Activated naive CD4-positive, alpha-beta T cell (primary cell): ENCODE data around the gene HIP1R.
"Not testable (repeated sequence)": the region's sequence is repeated elsewhere in the genome, so short reads cannot be mapped to it uniquely, and the experiment has no call there.

ENCODE experiments used
- DNase-seq, 4 experiments: peaks; one replicate each; lab custom pipeline; 2025; lab: John Stamatoyannopoulos, UW

The HIP1R gene

GRCh38 chr12:122834921-122835749, at the start of gene HIP1R:
TSS of gene HIP1R (plus strand) at chr12:122835457. CDS start at chr12:122835551, 94 bp downstream.
- DNase-seq: peak; percentile 32 to 68 (median 42)

- no peak for DNase-seq
Measured at GRCh38 chr12:122785503-122785902, 49.8 kb upstream of the HIP1R start.

DNA sequence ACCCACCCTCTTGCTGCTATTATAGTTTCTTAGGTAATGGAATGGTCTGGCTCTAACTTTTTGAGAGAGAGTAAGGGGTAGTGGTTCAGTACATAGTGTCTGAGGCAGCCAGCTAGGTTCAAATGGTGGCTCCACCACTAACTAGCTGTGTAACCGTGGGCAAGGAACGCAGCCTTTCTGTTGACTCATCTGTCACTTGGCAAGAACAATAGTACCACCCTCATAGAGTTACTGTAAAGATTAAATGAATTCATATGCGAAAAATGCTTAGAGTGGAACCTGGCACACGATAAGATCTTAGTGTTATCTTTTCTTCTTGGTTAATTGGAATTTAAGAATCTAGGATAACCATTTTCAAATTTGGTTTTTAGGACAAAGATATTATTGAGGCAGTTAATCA, 46.9 kb upstream of the HIP1R start:
- no peak for DNase-seq

- DNase-seq: no peak
Measured at GRCh38 chr12:122789637-122790036, 45.6 kb upstream of the HIP1R start.

- DNase-seq: no peak
Measured at GRCh38 chr12:122790393-122791075, 44.7 kb upstream of the HIP1R start.

DNA sequence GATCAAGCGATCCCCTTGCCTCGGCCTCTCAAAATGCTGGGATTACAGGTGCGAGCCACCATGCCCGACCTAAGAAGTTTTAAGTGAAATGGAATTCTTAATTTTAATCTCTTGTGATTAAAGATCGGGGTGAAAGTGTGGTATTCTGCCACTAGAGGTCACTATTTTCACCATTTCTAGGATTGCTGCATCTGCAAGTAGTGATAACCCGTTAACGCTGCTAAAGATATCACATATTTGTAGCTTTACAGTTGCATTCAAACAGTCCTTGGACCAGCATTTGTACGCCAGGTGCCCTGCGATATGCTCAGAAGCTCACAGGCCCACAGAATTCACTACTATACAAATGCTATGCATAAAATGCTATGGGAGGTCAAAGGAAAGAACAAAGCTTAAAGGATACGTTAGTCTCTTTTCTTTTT, 41.6 kb upstream of the HIP1R start:
- no peak for DNase-seq

GRCh38 chr12:122795807-122796206, 39.5 kb upstream of the HIP1R start:
- no peak for DNase-seq

DNA sequence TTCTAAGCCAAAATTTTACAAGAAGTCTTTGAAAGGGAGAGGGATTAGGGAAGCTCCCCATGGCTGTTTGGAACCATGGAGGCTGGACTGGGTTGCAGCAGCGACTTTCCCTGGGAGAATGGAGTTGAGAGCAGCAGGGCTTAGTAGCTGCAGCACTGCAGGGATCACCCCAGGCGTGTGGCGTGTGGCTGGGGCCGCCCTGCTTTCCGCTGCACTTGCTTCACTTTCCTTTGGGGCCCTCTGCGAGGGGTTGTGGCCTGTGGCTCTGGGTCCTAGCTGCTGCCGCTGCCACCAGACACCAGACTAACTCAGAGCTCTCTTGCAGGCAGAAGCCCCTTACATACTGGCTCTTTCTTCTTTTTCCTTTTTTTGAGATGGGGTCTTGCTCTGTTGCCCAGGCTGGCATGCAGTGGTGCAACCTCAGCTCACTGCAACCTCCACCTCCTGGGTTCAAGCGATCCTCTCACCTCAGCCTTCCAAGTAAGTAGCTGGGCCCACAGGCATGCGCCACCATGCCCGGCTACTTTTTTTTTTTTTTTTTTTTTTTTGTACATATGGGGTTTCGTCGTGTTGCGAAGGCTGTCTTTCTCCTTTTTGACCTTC, 35.5 kb upstream of the HIP1R start:
- no peak for DNase-seq

DNA sequence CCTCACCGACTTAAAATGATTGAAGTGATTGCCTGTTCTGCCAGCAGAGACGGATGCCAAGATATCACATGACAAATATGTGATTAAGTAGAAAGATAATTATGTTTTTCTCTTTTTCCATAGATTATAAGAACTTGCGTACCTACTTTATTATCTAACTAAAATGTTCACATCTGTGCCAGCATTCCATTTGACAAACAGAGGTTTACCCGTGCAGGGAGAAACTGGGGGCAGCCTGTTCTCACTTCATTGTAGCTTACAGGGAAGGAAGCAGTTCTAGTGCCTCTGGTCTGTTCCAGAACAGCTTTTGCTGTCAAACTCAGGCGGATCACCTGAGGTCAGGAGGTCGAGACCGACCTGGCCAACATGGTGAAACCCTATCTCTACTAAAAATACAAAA, 31.3 kb upstream of the HIP1R start:
- DNase-seq: no peak

- DNase-seq: not testable (repeated sequence)
Measured at GRCh38 chr12:122804957-122805356, 30.3 kb upstream of the HIP1R start.

DNA sequence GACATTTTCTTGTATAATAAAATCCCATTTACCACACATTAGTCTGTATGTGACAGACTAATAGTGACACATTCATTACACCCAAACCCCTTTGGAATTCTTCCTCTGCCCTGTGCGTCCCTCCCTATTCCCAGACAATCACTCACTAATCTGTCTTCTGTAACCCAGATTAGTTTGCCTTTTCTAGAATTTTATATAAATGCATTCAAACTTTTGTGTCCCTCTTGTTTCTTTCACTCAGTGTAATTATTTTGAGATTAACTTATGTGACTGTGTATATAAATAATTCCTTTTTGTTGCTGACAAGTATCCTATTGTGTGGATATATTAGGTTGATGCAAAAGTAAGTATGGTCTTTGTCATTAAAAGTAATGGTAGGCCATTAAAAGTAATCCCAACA, 27.6 kb upstream of the HIP1R start:
- DNase-seq: no peak

- no peak for DNase-seq
Measured at GRCh38 chr12:122811777-122812176, 23.5 kb upstream of the HIP1R start.

GRCh38 chr12:122813310-122813713, 21.9 kb upstream of the HIP1R start:
- no peak for DNase-seq

DNA sequence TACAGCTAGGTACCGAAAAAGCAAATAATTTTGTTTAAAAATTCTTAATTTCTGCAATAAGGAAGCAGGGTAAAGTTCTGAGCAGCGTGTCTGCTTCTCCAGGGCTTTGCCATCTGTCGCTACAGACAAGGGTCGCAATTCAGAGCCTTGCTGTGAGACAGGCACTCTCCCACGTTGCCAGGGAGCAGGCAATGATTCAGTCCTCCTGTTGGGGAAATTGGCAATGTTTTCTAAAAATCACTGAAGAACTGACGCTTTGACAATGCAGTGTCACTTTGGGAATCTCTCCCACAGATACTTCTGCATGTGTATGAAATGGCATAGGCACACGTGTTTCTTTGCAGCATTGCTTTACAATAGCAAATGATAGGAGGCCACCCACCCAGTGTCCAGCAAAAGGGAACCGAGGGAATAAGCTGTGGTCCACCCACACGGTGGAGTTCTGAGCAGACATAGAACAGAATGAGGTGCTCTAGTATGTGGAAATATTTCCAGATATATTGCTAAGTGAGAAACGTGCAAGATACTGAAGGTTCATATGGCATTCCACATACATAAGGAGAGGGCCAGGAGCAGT, 16.0 kb upstream of the HIP1R start:
- no peak for DNase-seq

DNA sequence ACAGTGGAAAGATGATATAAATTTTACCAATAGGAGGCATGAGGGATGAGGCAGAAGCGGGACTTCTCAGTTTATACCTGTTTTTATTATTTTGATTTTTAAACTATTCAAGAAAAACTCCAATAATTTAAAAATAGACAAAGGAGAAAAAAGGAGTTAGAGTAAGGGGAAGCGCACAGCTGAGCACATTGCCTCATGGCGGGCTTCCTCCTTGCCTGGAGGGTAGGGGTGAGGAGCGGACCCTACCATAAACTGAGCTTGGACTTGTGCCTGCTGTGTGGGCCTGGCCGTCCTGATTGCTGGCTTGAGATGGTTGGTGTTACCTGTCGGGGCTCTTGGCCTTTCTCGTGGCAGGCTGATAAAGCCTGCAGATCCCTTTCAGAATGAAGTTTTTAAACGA, 15.1 kb upstream of the HIP1R start:
- no peak for DNase-seq

DNA sequence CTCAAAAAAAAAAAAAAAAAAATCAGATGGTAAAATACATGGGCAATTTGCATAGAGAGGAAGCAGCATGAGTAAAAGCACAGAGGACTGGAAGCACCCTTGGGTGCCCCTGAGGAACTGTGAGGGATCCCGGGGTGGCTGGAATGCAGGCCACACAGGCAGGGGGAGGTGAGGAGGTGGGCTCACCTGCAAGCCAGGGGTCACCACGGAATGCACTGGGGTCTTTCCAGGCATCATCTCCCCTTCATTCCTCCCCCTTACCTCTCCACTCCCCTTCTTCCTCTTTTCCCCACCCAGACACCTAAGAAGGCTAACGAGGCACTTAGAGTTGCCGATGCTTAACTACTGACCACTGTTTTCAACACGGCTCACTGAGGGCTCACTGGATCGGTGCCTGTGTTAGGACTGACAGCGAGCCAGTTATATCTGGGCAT, 14.4 kb upstream of the HIP1R start:
- no peak for DNase-seq

DNA sequence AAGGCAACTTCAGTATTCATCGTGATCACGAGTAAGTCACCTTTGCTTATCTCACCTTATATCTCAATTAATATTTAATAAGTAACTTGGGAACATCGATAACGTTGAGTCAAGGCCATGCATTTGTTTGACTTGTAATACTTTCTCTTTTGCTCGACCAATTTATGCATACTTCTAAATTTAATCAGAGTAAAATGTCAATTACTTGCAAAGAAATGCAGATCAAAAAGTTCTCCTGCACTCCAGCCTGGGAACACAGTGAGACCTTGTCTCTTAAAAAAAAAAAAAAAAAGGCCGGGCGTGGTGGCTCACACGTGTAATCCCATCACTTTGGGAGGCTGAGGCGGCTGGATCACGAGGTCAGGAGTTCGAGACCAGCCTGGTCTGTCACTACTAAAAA, 11.8 kb upstream of the HIP1R start:
- DNase-seq: no peak

DNA sequence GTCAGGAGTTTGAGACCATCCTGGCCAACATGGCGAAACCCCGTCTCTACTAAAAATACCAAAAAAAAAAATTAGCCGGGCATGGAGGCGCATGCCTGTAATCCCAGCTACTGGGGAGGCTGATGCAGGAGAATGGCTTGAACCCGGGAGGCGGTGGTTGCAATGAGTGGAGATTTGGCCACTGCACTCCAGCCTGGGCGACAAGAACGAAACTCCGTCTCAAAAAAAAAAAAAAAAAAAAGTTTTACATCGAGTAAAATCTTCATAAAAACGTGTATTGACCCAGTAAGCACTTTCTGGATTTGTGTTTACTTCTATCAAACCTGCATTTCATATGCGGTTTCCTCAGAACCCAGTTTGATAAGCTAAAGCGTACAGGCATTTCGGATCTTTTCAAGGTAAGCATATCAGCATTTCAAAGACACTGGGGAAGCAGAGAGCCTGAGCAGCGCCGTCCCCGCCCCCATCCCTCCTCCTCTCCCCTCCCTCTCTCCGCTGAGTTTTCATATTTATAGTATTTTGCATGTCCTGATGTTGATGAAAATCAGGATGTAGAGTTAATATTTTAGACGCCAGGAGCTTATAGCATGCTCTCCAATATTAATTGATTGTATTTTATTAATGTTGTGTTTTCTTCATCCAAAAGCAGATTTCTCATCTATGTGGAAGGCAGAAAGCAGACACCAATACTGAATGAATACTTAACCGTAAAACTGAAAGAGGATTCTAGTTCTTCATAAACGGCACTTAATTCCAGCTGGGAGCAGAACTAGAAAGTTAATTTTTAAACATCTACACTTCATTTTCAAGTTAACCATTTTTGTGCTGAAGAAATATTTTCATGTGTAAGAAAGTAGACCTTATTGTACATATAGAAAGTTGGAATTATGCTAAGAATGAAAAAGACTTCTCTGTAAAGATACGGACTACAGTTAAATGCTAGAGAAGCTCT, 9.2 kb upstream of the HIP1R start:
- no peak for DNase-seq

DNA sequence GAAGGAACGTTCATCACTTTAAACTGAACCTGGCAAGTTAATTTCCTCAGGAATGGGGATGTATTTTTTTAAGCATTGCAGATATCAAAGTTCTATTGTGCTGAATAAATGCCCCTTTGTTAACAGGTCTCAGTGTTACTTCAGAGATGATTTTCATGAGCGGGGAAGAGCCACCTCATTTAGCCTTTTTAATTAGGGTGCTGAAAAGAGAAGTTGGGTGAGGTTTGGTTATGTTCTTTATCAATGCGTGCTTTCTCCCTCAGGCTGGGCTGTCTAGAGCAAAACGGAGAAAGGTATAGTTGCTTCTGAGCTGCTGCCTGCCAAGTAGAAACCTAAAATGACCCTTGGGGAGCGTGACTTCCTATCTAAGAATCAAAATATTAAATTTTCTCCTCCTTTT, 8.0 kb upstream of the HIP1R start:
- no peak for DNase-seq

DNA sequence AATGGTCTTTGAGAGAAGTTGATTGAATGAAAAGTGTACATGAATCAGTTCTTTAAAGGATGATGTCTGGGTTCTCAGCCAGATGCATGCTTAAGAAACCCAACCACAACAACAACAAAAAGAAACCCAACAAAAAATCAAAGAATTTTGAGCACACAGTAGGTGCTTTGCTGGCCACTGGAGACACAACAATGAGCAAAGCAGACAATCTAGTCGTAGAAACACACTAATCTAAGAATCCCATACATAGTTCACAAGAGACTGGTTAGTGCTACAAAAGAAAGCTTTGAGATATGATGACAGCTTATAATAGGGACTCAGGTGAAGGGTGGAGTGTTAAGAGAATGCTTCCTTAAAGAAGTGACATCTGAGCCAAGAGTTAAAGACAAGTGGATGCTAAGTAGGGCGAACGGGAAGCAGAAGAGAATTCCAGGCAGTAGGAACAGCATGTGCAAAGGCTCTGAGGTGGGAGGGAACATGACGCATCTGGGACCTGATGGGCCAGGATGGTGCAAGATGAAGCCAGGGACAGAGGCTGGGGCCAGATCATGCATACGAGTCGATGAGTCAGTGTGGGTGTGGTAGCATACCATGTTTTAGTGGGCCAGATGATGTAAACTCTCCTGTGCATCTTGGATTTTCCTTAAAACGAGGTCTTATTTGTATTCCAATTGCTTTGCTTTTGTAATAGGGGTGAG, 4.6 kb upstream of the HIP1R start:
- DNase-seq: no peak
